Fibroblast of skin of right biceps (primary cell): ENCODE measurements around the gene SDR39U1.
A peak's percentile ranks its signal among the peaks of the same experiment; 100 is the strongest.
"Not testable (repeated sequence)": the region's sequence is repeated elsewhere in the genome, so short reads cannot be mapped to it uniquely, and the experiment has no call there.

Source experiments
- DNase-seq: peaks from one replicate; pipeline ENCODE4 v3.0.0-alpha.2; 2013

The SDR39U1 gene, protein sequence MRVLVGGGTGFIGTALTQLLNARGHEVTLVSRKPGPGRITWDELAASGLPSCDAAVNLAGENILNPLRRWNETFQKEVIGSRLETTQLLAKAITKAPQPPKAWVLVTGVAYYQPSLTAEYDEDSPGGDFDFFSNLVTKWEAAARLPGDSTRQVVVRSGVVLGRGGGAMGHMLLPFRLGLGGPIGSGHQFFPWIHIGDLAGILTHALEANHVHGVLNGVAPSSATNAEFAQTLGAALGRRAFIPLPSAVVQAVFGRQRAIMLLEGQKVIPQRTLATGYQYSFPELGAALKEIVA

DNA sequence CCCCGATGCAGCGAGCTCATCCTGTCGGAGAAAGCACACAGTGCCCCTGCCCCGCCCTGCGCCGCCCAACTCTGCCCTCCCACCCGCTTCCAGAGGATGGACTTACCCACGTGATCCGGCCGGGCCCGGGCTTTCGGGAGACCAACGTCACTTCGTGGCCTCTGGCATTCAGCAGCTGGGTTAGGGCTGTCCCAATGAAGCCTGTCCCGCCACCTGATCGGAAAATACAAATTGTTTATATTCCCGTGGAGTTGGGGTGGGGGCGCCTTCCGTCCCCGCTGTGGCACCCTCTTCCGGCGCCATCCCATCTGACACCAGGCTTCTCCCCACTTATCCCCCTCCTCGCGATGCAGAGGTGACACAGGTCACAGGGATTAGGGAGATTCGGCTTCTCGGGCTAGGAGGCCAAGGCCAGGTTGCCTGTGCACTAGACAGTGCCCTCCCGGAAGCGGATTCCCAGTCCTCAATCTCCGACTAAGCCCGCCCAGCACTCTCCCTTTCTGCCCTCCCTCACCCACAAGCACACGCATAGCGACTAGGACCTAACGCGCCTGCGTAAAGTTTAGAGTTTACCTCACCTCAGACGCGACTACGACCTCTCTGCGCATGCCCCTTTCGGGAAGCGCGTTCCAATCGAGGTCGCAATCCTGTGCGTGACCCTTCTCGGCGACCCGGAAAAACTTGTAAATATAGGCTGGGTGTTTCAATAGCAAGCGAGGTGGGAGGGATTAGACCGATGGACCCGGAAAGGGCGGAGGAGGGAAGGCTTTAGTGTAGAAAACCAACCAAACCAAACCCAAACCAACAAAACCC lies at the start of gene SDR39U1:
Gene SDR39U1, minus strand, starts transcription at position 537 of the 813 bp plus-strand sequence. Its CDS starts 7 bp downstream, at position 530.
- peak; percentile 99 for DNase-seq

DNA sequence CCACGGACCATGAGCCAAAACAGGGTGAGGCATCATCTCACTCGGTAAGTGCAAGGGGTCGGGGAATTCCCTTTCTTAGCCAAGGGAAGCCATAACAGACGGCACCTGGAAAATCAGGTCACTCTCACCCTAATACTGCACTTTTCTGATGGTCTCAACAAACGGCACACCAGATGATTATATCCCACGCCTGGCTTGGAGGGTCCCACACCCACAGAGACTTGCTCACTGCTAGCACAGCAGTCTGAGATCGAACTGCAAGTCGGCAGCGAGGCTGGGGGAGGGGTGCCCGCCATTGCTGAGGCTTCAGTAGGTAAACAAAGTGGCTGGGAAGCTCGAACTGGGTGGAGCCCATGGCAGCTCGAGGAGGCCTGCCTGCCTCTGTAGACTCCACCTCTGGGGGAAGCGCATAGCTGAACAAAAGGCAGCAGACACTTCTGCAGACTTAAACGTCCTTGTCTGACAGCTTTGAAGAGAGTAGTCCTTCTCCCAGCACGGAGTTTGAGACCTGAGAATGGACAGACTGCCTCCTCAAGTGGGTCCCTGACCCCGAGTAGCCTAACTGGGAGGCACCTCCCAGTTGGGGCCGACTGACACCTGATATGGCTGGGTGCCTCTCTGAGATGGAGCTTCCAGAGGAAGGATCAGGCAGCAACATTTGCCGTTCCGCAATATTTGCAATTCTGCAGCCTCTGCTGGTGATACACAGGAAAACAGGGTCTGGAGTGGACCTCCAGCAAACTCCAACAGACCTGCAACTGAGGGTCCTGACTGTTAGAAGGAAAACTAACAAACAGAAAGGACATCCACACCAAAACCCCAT lies 49.2 kb upstream of the SDR39U1 start:
- DNase-seq = not testable (repeated sequence)

DNA sequence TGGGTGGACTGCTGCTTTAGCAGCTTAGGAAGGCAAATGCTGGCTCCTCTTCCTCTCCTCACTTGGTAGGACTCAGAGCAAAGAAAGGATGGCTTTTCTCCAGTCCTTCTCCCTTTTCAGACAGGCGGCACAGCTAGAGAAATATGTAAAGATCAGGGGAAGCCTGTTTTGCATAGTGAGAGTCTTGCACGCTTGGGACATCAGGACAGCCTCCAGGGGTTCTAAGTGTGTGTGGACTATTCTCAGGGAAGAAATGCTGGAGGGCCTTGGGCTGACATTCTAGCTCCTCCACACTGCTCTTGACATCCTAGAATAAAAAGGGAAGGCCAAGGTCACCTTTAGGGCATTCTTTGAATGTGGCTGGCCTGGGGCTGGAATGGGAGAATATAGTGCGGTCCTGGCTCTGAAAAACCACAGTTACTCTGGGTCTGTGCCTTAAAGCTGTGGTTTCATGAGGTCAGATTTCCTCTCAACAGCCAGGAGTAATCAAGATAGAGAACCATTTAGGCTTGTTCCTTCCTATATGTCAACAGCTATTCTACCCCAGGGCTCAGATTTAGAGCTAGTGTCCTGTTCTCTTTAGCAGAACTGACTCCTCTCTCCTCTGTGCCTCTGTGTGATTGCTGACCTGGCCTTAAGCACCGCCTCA lies 41.2 kb upstream of the SDR39U1 start:
- peak; percentile 30 for DNase-seq

DNA sequence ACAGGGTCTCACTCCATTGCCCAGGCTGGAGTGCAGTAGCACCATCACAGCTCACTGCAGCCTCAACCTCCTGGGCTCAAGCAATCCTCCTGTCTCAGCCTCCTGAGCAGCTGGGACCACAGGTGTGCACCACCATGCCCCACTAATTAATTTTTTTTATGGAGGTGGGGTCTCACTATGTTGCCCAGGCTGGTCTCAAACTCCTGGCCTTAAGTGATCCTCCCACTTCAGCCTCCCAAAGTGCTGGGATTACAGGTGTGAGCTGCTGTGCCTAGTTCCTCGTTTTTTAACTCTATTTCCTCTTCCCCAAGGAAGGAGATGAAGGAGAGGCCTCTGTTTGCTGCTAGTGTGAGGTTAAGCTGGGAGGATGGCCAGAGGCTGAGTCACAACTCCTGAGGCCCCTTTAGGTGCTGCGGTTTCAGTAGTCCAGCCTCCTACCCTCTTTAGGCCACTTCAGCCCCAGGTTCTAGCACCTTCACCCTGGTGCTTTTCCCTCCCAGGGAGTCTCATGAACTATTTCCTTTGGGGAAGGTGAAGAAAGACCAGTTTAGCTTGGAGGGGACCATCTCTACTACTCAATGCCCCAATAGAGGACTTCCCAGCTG lies 40.2 kb upstream of the SDR39U1 start:
- DNase-seq = peak; percentile 13

DNA sequence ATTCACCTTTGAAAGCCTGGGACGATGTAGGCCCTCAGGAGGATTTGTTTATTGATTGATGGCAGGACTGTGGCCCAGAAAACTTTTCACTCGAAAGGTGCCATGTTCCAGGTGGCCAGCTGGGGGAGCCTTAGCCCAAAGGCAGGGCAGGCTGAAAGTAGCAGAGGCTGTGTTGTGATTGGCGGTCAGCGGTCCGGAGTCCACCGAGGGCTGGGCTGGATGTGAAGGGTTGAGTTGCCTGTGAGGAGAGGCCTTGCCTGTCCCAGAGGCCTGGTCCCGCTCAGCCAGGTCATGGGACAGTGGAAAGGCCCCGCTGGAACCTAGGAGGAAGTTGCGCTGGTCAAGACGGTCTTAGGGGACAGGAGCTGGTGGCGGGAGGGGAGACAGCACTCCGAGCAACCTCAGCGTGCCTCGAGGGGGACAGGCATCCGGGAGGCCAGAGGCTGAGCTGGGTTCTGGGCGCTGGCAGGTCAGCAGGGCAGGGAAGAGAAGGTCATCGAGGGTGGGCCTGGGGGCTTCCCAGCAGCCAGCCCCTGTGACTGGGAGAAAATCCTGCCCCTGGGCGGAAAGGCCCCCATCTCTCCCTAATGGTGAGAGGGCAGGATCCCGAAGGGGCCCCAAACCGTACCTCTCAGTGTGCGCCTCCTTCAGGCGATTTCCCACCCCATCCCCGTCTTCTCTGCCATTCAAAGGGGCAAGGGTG lies 39.2 kb upstream of the SDR39U1 start:
- peak; percentile 12 for DNase-seq

DNA sequence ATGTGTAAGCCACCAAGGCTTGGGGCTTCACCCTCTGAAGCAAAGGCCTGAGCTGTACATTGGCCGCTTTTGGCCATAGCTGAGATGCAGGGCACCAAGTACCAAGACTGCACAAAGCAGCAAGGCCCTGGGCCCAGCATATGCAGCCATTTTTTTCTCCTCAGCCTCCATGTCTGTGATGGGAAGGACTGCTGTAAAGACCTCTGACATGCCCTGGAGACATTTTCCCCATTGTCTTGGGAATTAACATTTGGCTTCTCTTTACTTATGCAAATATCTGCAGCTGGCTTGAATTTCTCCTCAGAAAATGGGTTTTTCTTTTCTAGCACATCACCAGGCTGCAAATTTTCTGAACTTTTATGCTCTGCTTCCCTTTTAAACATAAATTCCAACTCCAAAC lies 37.4 kb upstream of the SDR39U1 start:
- not testable (repeated sequence) for DNase-seq

DNA sequence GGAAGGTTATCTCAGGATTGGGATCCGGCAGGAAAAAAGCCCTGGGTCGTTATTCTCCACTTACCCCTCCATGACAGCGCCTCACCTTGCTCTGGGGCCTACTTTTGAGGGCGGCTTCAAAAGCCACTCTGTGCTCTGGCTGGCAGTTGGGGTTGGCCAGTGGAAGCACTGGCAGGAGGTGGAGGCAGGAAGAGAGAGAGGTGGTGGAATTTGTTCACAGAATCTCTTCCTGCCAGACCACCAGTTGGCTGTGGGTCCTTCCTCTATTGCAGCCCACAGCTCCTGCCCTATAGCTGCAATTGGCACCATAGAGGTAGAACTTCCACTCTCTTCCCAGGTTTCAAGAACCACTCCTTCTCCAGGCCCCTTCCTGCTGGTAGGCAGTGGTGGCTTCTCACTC lies 32.7 kb upstream of the SDR39U1 start:
- DNase-seq = no peak

DNA sequence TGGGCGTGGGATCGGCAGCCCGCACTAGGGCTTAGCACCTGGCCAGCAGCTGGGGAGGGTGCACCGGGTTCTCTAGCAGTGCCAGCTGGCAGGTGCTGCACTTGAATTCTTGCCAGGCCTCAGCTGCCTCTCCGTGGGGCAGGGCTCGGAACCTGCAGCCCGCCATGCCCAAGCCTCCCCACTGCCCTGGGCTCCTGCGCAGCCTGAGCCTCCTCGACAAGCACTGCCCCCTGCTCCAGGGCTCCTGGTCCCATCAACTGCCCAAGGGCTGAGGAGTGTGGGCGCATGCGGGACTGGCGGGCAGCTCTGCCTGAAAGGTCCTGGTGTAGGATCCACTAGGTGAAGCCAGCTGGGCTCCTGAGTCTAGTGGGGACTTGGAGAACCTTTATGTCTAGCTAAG lies 30.6 kb upstream of the SDR39U1 start:
- DNase-seq = no peak

DNA sequence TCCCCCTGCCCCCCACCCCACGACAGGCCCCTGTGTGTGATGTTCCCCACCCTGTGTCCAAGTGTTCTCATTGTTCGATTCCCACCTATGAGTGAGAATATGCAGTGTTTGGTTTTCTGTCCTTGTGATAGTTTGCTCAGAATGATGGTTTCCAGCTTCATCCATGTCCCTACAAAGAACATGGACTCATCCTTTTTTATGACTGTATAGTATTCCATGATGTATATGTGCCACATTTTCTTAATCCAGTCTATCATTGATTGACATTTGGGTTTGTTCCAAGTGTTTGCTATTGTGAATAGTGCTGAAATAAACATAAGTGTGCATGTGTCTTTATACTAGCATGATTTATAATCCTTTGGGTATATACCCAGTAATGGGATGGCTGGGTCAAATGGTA lies 27.9 kb upstream of the SDR39U1 start:
- DNase-seq = not testable (repeated sequence)

DNA sequence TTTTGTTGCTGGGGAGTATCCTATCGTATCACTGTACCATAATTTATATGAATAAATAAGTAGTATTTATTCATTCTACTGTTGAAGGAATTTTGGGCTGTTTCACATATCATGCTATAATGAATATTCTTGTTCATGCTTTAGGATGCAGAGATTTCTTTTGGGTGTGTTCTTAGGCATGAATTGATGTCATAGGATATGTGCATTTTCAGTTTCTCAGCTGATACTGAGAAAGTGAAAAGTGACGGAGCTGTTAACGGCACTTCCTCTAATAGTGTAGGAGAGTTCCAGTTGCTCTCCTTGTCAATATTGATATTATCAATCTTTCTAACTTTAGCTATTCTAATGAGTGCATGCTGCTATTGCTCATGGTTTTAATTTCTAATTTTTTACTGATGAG lies 23.2 kb upstream of the SDR39U1 start:
- no peak for DNase-seq

DNA sequence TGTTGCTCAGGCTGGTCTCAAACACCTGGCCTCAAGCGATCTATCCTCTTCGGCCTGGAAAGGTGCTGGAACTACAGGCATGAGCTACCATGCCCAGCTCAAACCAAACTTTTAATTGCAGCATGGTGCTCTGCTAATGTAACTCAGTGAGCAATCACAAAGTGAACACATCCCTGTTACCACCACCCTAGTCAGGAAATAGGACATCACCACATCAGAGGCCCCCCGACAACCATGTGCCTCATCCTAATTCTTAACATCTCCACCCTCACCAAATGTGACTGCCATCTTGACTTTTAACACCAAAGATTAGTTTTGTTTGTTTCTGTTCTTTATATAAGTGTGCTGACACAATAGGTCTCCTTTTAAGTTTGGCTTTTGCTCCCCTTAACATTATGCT lies 22.8 kb upstream of the SDR39U1 start:
- no peak for DNase-seq

DNA sequence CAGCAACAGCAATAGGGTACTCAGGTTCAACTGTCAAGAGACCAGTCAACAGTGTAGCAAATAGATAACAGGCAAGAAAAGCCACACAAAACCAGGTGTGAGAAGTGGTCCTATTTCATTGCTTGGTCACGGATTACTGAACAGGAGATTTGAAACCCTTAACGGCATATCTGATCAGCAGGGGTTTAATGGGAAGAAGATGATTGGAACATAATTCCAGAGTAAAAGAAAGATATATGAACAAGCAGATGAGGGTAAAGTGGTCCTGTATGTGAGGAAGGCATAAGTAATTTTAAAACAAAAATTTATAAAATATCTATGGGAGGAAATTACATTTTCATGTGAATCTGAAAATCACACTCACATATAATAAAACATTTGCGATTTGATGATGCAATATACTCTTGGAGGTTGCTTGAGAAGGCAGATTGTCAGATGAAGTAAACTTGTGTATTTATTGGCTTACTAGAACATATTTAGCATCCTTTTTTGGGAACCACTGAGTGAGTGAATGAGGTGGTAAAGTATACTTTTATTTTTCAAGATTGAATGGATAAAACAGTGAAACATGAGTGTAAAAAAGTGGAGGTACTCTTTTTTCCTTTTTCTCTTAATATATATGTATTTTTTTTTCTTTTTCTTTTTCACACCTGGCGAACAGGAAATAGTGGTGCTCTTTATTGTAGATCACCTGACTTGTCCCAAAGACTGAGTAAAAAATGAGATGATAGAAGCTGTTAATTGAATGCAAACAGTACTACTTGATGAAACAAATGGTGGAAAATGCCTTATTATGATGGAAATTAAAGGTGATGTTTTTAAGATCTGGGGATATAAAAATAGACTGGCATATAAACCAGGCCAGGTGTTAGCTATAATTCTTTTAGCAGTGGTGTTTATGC lies 21.6 kb upstream of the SDR39U1 start:
- DNase-seq = no peak

DNA sequence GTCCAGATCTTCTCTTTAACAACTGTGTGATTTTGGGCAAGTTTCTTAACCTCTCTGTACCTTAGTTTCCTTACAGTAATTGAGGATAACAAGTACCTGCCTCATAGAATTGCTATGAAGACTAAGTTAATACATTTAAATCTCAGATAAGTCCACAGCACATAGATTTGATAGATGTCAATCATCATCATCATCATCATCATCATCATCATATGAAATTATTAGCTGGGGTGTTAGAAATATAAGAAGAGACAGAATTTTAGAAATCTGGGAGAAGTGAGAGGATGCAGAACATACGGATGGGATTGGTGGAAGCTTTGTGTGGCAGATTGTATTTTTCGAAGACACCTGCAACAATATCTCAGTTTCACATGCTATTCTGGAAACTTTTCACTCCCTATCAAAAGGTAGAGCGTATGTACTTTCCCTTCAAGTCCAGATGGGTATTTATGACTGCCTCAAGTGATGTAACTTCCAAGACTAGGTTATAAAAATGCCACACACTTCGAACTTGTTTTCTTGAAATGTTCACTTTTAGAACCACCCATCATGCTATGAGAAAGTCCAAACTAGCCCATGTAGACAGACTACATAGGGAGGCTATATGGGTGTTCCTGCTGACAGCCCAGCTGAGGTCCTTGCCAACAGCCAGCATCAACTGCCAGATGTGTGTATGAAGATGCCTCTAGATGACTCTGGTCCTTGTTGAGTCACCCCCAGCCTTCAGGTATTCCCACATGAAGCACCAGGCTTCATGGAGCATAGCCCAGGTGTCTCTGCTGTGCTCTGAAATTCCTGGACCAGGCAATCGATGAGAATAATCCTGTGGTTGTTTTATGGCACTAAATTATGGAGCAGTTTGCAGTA lies 20.7 kb upstream of the SDR39U1 start:
- no peak for DNase-seq

DNA sequence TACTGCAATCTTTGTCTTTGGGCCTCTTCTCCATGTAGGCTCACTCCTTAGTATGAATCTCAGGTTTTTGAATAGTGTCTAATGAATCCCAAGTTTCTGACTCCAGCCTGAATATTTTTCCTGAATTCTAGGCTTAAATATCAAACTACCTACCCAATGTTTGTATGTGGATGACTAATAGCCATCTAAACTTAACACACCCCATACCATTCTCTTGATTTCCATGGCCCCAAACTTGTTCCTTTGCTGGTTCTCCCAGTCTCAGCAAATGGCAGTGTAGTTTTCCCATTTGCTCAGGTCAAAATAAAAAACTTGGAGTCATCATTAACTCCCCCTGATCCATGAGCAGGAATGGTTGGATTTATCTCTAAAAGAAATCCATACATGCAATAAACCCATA lies 18.8 kb upstream of the SDR39U1 start:
- no peak for DNase-seq

DNA sequence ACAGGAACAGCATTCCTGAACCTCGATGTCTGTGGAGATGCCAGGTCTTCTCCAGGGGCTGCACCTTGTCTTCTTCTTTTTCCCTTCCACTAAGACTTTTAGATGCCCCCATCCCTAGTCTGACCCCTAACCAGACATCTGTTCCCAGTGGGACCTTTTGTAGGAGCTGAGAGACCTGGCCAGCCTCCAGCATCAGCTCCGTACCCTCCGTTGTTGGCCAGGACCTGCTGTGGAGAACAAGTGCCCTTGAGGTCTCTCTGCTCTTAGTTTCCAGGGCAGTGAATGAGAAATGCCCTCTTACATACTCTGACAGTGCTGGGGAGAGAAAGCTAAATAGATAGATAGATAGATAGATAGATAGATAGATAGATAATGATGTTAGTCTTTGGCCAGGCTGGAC lies 16.8 kb upstream of the SDR39U1 start:
- no peak for DNase-seq

DNA sequence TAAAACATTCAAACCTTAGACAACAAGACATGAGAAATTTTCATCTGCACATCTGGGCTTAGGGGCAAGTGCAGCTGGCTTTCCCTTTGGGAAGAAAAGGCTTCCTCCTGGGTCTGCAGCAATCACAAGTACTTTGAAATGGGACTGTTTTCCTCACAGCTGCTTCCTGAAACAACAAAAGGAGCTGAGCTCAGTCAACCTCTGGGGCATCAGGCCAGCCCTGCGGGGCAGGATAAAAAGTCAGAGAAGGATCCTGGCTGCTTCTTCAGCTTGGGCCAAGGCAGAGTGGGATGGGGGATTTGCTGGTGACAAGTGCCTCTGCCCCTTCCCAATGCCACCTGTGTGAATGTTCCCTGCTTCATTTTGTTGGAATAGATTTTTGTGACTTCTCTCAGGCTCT lies 16.2 kb upstream of the SDR39U1 start:
- no peak for DNase-seq

DNA sequence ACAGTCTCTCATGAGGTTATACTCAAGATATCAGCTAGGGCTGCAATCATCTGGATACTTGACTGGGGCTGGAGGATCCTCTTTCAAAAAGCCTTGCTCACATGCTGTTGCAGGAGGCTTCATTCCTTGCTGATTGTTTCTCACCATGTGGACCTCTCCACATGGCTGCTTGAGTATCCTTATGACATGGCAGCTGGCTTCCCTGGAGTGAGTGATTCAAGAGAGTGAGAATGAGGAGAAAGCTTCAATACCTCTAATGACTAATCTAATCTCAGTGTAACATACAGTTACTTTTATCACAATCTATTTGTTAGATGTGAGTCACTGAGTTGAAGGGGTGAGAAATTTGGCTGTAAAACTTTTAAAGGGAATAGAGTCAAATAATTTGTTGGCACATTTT lies 14.4 kb upstream of the SDR39U1 start:
- DNase-seq = no peak

DNA sequence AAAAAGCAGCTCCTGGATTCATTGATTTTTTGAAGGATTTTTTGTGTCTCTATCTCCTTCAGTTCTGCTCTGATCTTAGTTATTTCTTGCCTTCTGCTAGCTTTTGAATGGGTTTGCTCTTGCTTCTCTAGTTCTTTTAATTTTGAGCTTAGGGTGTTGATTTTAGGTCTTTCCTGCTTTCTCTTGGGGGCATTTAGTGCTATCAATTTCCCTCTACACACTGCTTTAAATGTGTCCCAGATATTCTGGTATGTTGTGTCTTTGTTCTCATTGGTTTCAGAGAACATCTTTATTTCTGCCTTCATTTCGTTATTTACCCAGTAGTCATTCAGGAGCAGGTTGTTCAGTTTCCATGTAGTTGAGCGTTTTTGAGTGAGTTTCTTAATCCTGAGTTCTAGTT lies 8.3 kb upstream of the SDR39U1 start:
- not testable (repeated sequence) for DNase-seq

DNA sequence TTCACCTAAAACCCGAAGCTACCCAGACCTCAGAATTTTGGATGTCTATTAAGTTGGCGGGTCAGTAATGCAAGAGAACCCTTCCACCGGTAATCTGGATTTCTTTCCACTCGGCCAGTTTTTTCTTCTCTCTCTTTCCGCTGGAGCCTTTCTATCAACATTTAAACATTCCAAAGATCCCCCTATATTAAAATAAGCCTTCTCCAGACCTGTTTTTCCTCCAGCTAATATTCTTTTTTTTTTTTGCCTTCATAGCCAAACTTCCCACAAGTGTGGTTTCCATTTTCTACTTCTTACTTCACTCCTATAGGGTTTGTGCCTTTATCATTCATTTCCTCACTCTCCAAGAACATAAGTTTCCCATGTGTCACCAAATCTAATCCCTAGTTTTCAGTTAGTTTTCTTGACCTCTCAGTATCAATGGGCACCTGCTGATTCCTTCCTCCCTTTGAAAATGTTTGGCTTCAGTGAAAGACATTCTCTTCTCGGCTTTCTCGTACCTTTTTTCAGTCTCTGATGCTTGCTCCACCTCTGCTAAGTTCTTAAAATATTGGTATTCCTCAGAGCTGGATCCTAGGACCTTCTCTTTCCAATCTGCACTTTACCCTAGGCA lies 583 bp upstream of the SDR39U1 start:
- DNase-seq = no peak
